Naive B cell (primary cell): ENCODE results near the gene OOSP1. TPM values are rescaled to one million over a fixed set of nuclear protein-coding genes. Genes with fewer than 3 reads are reported as not detected.

Experiments
- polyA plus RNA-seq, 6 donors: library from polyadenylated mRNA; unstranded; fragments of 300-500 nt; fragmentation: Illumina TruSeq; gene quantifications; one replicate each; pipeline ENCODE4 v1.2.3, GENCODE V29; 2021; ENCODE audit warnings: low read depth in 6 of 6

OOSP1 gene
- polyA plus RNA-seq, 6 donors from 2014 or later: not detected

Other genes with a start within 250 kb of the OOSP1 start
- gene OR10V1, start 224.6 kb upstream of the OOSP1 start, polyA plus RNA-seq: not detected
- 1 to 10 TPM; 3.8 to 7.2 (median 5.7) TPM for gene STX3, start 183.1 kb upstream of the OOSP1 start, polyA plus RNA-seq
- 10 to 100 TPM; 61.8 to 95.9 (median 84.3) TPM for gene MRPL16, start 127.7 kb upstream of the OOSP1 start, polyA plus RNA-seq
- not detected for gene CBLIF, start 92.9 kb upstream of the OOSP1 start, polyA plus RNA-seq
- not detected for gene TCN1, start 71.9 kb upstream of the OOSP1 start, polyA plus RNA-seq
- gene OOSP3, start 59.6 kb upstream of the OOSP1 start, polyA plus RNA-seq: not detected
- gene OOSP4A, start 25.6 kb downstream of the OOSP1 start, polyA plus RNA-seq: not detected
- gene OOSP4B, start 78.7 kb downstream of the OOSP1 start, polyA plus RNA-seq: not detected
- gene OOSP2, start 102.0 kb downstream of the OOSP1 start, polyA plus RNA-seq: not detected
- gene MS4A3, start 118.2 kb downstream of the OOSP1 start, polyA plus RNA-seq: under 1 TPM in 1 of 6 donors, not detected in 5; 0.57 TPM
- not detected for gene MS4A2, start 150.2 kb downstream of the OOSP1 start, polyA plus RNA-seq
- 10 to 100 TPM in 2 of 6 donors, 1 to 10 TPM in 4; 1.5 to 11.3 (median 3.3) TPM for gene MS4A6A, start 244.7 kb downstream of the OOSP1 start, polyA plus RNA-seq